Mucosa of descending colon (tissue), 3 donors: Measurements from ENCODE around the gene ZP4. TPM values are rescaled to one million over a fixed set of nuclear protein-coding genes. Genes with fewer than 3 reads are reported as not detected.

Experiments used
- ATAC-seq: fragments of 200-7000 bp; cut with Tn5 transposase; one replicate; pipeline ENCODE4 v1.9.1; 2020; ENCODE audit warnings: mild to moderate bottlenecking, moderate library complexity
- DNase-seq, 3 donors: peaks; one replicate each; pipeline ENCODE4 v3.0.0-alpha.2; 2020
- H3K36me3 ChIP-seq: fragments of 200-600 bp; one replicate; pipeline ENCODE4 v1.8.0; 2021; ENCODE audit warnings: low read depth, mild to moderate bottlenecking
- H3K4me1 ChIP-seq: fragments of 200-600 bp; one replicate; pipeline ENCODE4 v1.8.0; 2021; ENCODE audit warnings: low read depth, mild to moderate bottlenecking
- H3K4me3 ChIP-seq: fragments of 200-600 bp; one replicate; pipeline ENCODE4 v1.8.0; 2021; ENCODE audit warnings: mild to moderate bottlenecking
- H3K9me3 ChIP-seq: fragments of 200-600 bp; one replicate; pipeline ENCODE4 v1.8.0; 2021; ENCODE audit warnings: mild to moderate bottlenecking
- CTCF ChIP-seq: fragments of 200-600 bp; IDR thresholded peaks from one replicate; pipeline ENCODE4 v1.8.0; 2022; ENCODE audit warnings: antibody characterized with exemption, mild to moderate bottlenecking
- intact Hi-C, 2 donors: fragments of 100-400 bp; cut with DNase I in 1 of 2; cut with micrococcal nuclease in 1 of 2; formaldehyde crosslinking; loops; one replicate each; pipeline versions ENCODE4 v1.11.0 to v1.11.1; 2022; cut with DNase I, micrococcal nuclease
- total RNA-seq, 3 donors: library from RNA; stranded (reverse); fragmentation: NEBNext Ultra II Directional in 2 of 3; extraction: Animal tissue kit (Norgen Biotek cat#: 25700) in 2 of 3; gene quantifications; one replicate each; pipeline versions ENCODE4 v1.2.1 to v1.2.4, GENCODE V29; 2021 to 2023
- donor health status: DM: no; HTN: no; CAD: no; lungs with moderate emphysema.
- donor health status: DM: no; HTN: no; CAD: no.
- donor health status: DM: no; HTN: yes; CAD: no.

The ZP4 gene
- total RNA-seq, 3 donors from 2014 or later = not detected

GRCh38 chr1:237838320-237838719 lies 52.4 kb downstream of the ZP4 start:
- no peaks in the 10 kb centered on the region for H3K4me1 ChIP-seq
- no peak overlapping the region for H3K4me3 ChIP-seq
- DNase-seq (no peak), ATAC-seq (no peak)
- intact Hi-C loops = no loop called here
- no peaks in the 10 kb centered on the region for H3K9me3 ChIP-seq
- H3K36me3 ChIP-seq = no peaks in the 10 kb centered on the region
- TF ChIP-seq CTCF = no peak

DNA sequence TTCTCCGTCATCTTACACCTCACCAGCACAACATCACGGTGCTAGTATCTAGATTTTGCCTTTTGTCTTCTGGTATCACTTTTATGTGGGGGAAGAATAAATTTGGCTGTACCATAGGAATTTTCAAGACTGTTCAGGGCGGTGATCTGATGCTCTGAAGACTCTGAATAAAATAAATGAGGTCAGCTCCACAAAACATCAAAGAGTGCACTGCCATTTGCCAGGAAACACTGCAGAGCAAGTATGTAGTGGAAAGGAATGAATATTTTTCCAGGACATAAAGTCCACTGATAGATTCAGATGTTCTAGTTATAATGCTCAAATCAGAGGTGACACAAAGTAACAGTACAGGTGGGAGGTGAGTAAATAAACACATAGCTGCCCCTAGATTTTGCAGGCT lies 56.3 kb downstream of the ZP4 start:
- H3K9me3 ChIP-seq = no peaks in the 10 kb centered on the region
- ATAC-seq (no peak), DNase-seq (no peak)
- no peaks in the 10 kb centered on the region for H3K36me3 ChIP-seq
- no peak overlapping the region for H3K4me3 ChIP-seq
- TF ChIP-seq CTCF = no peak
- H3K4me1 ChIP-seq = no peaks in the 10 kb centered on the region
- intact Hi-C loops = no loop called here

DNA sequence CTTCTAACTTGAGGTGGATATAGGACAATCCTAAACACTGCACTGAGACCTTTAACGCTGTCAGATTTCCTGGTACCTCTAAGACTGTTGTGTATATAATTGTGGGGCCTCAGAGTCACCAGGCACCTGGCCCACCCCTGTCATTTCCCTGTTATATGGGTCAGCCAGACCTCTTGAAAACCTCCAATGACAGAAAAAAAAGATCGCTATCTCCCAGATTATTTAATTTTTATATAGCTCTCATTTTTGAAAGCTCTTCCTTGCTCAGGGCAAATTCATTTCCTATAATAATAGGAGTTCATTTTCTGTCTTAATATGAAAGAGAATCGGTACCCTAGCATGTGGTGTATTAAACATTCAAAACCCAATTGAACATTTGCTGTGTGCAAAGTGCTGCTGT lies 56.7 kb downstream of the ZP4 start:
- Histone ChIP-seq H3K4me1 (no peaks in the 10 kb centered on the region), H3K9me3 (no peaks in the 10 kb centered on the region), H3K4me3 (no peak overlapping the region), H3K36me3 (no peaks in the 10 kb centered on the region)
- intact Hi-C loops = no loop called here
- no peak for TF ChIP-seq CTCF
- DNase-seq (no peak), ATAC-seq (no peak)

GRCh38 chr1:237832858-237833257 lies 57.9 kb downstream of the ZP4 start:
- ATAC-seq (no peak), DNase-seq (no peak)
- Histone ChIP-seq H3K4me1 (no peaks in the 10 kb centered on the region), H3K36me3 (no peaks in the 10 kb centered on the region), H3K4me3 (no peak overlapping the region), H3K9me3 (no peaks in the 10 kb centered on the region)
- intact Hi-C loops = no loop called here
- no peak for TF ChIP-seq CTCF
